Femur (tissue), 1 donor: ENCODE results near the gene INTS3.
"Not testable (repeated sequence)": the region's sequence is repeated elsewhere in the genome, so short reads cannot be mapped to it uniquely, and the experiment has no call there.

Source experiments
- DNase-seq: peaks from one replicate; pipeline ENCODE4 v3.0.0-alpha.2; 2017

The INTS3 gene

GRCh38 chr1:153779781-153780541 is 52.1 kb downstream of the INTS3 start:
- no peak for DNase-seq

GRCh38 chr1:153780551-153780950 is 52.7 kb downstream of the INTS3 start:
- DNase-seq: no peak

- DNase-seq: not testable (repeated sequence)
These were observed 54.8 kb downstream of the INTS3 start for GRCh38 chr1:153782648-153783047.

GRCh38 chr1:153783233-153784190 is 55.7 kb downstream of the INTS3 start:
- DNase-seq: peak; percentile 95

GRCh38 chr1:153786038-153786790 is 58.4 kb downstream of the INTS3 start:
- no peak for DNase-seq

- DNase-seq: no peak
These were observed 61.7 kb downstream of the INTS3 start for GRCh38 chr1:153789478-153790034.

GRCh38 chr1:153790313-153790965 is 62.6 kb downstream of the INTS3 start:
- DNase-seq: peak; percentile 93

- no peak for DNase-seq
These were observed 63.3 kb downstream of the INTS3 start for GRCh38 chr1:153790966-153791647.

- DNase-seq: no peak
These were observed 63.9 kb downstream of the INTS3 start for GRCh38 chr1:153791648-153792253.

- no peak for DNase-seq
These were observed 64.8 kb downstream of the INTS3 start for GRCh38 chr1:153792631-153793041.

GRCh38 chr1:153793261-153793972 is 65.6 kb downstream of the INTS3 start:
- no peak for DNase-seq

- DNase-seq: no peak
These were observed 66.2 kb downstream of the INTS3 start for GRCh38 chr1:153793973-153794615.

GRCh38 chr1:153794624-153795329 is 66.9 kb downstream of the INTS3 start:
- no peak for DNase-seq

- no peak for DNase-seq
These were observed 67.5 kb downstream of the INTS3 start for GRCh38 chr1:153795330-153795837.

- DNase-seq: no peak
These were observed 68.3 kb downstream of the INTS3 start for GRCh38 chr1:153795934-153796785.

- peak; percentile 75 for DNase-seq
These were observed 69.2 kb downstream of the INTS3 start for GRCh38 chr1:153796786-153797659.

- DNase-seq: no peak
These were observed 70.6 kb downstream of the INTS3 start for GRCh38 chr1:153798468-153798780.
